VCaP (cell line): ENCODE measurements around the gene COMP.

Experiments used
- H3K27ac ChIP-seq: fragments of 450-650 bp; 2 replicates; pipeline ENCODE4 v1.5.1; 2017
- CTCF ChIP-seq: fragments of 450-650 bp; conservative IDR thresholded peaks from 2 replicates; pipeline ENCODE4 v1.5.1; 2017; ENCODE audit warnings: mild to moderate bottlenecking, moderate library complexity

COMP gene

GRCh38 chr19:18800636-18801035 lies 9.5 kb upstream of the COMP start:
- H3K27ac ChIP-seq = no peak overlapping the region
- TF ChIP-seq CTCF = no peak

- no peak overlapping the region for H3K27ac ChIP-seq
- no peak for TF ChIP-seq CTCF
Measured at GRCh38 chr19:18800079-18800478, 9.0 kb upstream of the COMP start.

- no peak for TF ChIP-seq CTCF
- no peak overlapping the region for H3K27ac ChIP-seq
Measured at GRCh38 chr19:18799389-18799970, 8.4 kb upstream of the COMP start.

- no peak for TF ChIP-seq CTCF
- no peak overlapping the region for H3K27ac ChIP-seq
Measured at GRCh38 chr19:18798384-18799352, 7.6 kb upstream of the COMP start.

GRCh38 chr19:18796239-18796638 lies 5.1 kb upstream of the COMP start:
- no peak overlapping the region for H3K27ac ChIP-seq
- TF ChIP-seq CTCF = no peak

- H3K27ac ChIP-seq = no peak overlapping the region
- TF ChIP-seq CTCF = no peak
Measured at GRCh38 chr19:18795540-18795939, 4.4 kb upstream of the COMP start.

GRCh38 chr19:18794692-18795091 lies 3.6 kb upstream of the COMP start:
- no peak for TF ChIP-seq CTCF
- no peak overlapping the region for H3K27ac ChIP-seq
